Measurements from ENCODE around the gene DGKI.

Gene DGKI

DNA sequence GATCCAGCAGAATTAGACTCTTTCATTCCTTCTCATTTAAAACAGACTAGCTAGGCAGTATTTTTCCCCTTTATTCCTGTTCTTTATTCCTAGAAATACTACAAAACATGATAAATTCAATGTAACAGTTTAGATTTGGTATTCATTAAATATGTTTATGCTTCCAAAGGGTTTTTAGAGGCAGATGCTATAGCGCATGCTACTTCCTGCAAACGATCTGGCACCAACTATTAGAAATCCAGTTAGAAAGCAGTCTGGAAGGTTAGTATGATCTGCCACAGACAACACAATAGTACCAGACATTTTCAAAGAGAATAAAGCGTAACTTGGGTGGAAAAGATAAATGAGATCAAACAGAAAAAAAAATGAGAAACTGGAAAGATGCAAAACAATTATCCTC lies 439.7 kb downstream of the DGKI start:
- no peak overlapping the region for H3K4me2 ChIP-seq
- no peaks in the 10 kb centered on the region for H3K4me1 ChIP-seq
- no peaks in the 10 kb centered on the region for H3K9me3 ChIP-seq
- H3K27ac ChIP-seq, result no peak overlapping the region
- H3K36me3 ChIP-seq, result no peaks in the 10 kb centered on the region
- H4K20me1 ChIP-seq, result no peaks in the 10 kb centered on the region
- H3K27me3 ChIP-seq, result no peaks in the 10 kb centered on the region
- no peak for TF ChIP-seq Cebpa-rat (IDR thresholded peaks at IDR 0.05)
- no peak overlapping the region for H3K4me3 ChIP-seq
- no peak overlapping the region for H3K9ac ChIP-seq

DNA sequence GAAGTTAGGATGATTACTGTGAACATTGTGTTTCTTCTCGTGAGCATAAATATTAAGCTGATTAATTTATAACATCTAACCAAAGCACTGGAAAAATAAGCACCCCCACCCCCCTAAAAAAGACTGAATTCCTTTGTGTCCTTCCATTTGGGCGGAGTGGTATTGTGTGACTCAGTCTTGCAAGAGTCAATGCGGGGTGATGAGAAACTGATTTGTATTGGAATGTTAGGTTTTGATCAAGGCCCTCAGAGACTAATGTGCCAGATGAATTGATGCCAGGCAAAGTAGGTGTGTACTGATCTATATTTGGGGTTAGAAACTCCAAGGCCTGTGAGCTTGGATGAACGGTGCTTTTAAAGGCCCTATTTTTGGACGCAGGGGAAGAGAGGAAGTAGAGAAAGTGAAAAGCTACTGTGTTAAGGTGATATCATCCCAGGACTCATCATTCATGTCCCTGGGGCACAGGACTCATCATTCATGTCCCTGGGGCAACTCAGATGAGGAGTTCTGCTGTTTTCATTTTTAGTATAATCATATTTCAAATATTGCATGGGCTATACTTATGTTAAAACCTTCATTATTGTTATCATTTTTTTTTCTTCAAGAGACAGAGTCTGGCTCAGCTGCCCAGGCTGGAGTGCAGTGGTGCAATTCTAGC lies 442.0 kb downstream of the DGKI start:
- Histone ChIP-seq H4K20me1 (no peaks in the 10 kb centered on the region), H3K9ac (no peak overlapping the region), H3K4me2 (no peak overlapping the region), H3K36me3 (no peaks in the 10 kb centered on the region), H3K4me3 (no peak overlapping the region), H3K27ac (no peak overlapping the region), H3K9me3 (no peaks in the 10 kb centered on the region), H3K4me1 (no peaks in the 10 kb centered on the region), H3K27me3 (no peaks in the 10 kb centered on the region)
- no peak for TF ChIP-seq Cebpa-rat (IDR thresholded peaks at IDR 0.05)

DNA sequence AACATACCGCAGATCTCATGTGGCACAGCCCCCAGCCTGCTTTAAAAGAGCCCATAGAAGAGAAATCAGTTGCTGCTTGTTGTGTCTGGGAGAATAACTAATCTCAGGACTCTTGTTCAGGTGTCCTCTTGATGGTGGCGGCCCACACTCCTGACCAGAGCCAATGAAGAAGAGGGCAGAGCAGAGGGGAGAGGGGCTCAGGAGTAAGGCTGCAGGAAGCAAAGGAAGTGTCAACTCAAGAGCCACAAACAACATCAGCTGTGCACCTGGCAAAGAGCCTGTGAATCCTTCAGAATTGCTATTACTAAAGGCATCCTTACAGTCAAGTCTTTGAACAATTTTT lies 443.4 kb downstream of the DGKI start:
- TF ChIP-seq Cebpa-rat (IDR thresholded peaks at IDR 0.05), result no peak
- Histone ChIP-seq H3K27ac (no peak overlapping the region), H3K9me3 (no peaks in the 10 kb centered on the region), H3K9ac (no peak overlapping the region), H3K27me3 (no peaks in the 10 kb centered on the region), H4K20me1 (no peaks in the 10 kb centered on the region), H3K4me1 (no peaks in the 10 kb centered on the region), H3K4me3 (no peak overlapping the region), H3K36me3 (no peaks in the 10 kb centered on the region), H3K4me2 (no peak overlapping the region)

DNA sequence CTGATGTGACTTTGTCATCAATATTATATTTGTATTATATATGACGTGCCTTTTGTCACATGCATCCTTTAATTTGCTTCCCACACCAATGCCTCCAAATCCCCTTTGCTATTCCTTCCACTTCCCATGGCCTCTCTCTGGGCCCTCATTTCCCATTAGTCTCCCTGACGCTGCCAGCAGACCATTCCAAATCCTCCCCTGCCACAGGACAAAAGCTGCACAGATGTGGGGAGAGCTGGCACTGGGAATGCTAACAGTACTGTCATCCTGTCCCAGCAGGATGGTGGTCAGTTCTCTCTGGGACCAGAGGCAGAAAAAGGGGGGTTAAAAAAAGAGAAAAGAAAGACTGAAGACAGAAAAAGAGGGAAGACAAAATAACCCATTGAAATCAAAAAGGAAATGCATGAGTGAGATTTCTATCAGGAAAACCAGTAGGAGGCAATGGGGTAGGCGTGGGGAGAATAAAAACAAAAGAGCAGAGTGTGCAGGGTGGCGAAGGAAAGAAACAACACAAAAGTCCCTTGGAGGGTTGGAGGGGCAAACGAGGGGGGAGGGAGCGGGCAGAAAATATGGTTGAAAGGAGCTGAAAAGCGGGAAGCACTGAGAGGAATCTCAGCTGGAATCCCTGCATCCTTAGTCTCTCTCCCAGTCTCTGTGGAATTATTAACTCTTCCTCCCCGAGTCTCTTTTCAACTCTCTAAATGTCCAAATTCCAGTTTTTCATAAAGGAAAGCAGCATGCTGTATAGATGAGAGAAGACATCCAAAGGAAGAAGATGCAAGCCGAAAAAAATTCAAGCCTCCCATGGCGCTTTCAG lies 444.0 kb downstream of the DGKI start:
- H3K36me3 ChIP-seq, result no peaks in the 10 kb centered on the region
- H4K20me1 ChIP-seq, result no peaks in the 10 kb centered on the region
- no peak overlapping the region for H3K27ac ChIP-seq
- no peak overlapping the region for H3K4me3 ChIP-seq
- no peak overlapping the region for H3K9ac ChIP-seq
- no peaks in the 10 kb centered on the region for H3K9me3 ChIP-seq
- H3K4me2 ChIP-seq, result no peak overlapping the region
- H3K4me1 ChIP-seq, result no peaks in the 10 kb centered on the region
- TF ChIP-seq Cebpa-rat (IDR thresholded peaks at IDR 0.05), result no peak
- H3K27me3 ChIP-seq, result no peaks in the 10 kb centered on the region

- H3K27ac ChIP-seq, result no peak overlapping the region
- TF ChIP-seq Cebpa-rat (IDR thresholded peaks at IDR 0.05), result no peak
- no peak overlapping the region for H3K9ac ChIP-seq
- H4K20me1 ChIP-seq, result no peaks in the 10 kb centered on the region
- no peaks in the 10 kb centered on the region for H3K4me1 ChIP-seq
- H3K9me3 ChIP-seq, result no peaks in the 10 kb centered on the region
- no peak overlapping the region for H3K4me2 ChIP-seq
- no peaks in the 10 kb centered on the region for H3K27me3 ChIP-seq
- H3K36me3 ChIP-seq, result no peaks in the 10 kb centered on the region
- H3K4me3 ChIP-seq, result no peak overlapping the region
These were observed 446.6 kb downstream of the DGKI start for GRCh38 chr7:137399827-137400823.

DNA sequence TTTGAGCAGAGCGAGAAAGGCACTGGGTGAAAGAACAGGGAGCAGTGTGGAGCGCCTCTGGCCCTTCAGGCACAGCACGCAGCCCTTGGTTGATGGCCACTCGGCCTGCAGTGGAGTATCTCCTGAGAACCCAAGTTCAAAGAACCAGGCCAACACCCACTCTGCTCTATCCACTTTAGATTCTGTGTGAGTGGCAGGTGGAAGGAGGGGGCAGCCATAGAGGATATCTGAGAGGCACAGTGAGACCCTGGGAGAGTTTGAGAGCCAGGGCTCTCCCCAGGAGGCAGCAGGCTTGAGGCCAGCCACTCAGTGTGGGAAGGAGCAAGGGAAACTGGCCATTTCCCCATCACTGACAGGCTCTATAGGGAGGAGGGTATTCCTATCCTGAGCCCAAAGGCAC lies 450.7 kb downstream of the DGKI start:
- Histone ChIP-seq H3K27ac (no peak overlapping the region), H3K27me3 (no peaks in the 10 kb centered on the region), H3K4me1 (peaks cover 4% of the 10 kb centered on the region; the same call in 1 of the 2 replicates), H4K20me1 (no peaks in the 10 kb centered on the region), H3K9me3 (no peaks in the 10 kb centered on the region), H3K4me2 (no peak overlapping the region), H3K4me3 (no peak overlapping the region), H3K36me3 (no peaks in the 10 kb centered on the region), H3K9ac (no peak overlapping the region)
- TF ChIP-seq Cebpa-rat (IDR thresholded peaks at IDR 0.05), result no peak

- Histone ChIP-seq H3K9ac (no peak overlapping the region), H3K27ac (no peak overlapping the region), H4K20me1 (no peaks in the 10 kb centered on the region), H3K4me3 (no peak overlapping the region), H3K4me2 (no peak overlapping the region), H3K4me1 (peaks cover 4% of the 10 kb centered on the region; the same call in 1 of the 2 replicates), H3K27me3 (no peaks in the 10 kb centered on the region), H3K36me3 (no peaks in the 10 kb centered on the region), H3K9me3 (no peaks in the 10 kb centered on the region)
- TF ChIP-seq Cebpa-rat (IDR thresholded peaks at IDR 0.05), result no peak
These were observed 451.4 kb downstream of the DGKI start for GRCh38 chr7:137395420-137395819.

- no peak overlapping the region for H3K27ac ChIP-seq
- no peak overlapping the region for H3K4me2 ChIP-seq
- peaks cover 4% of the 10 kb centered on the region; the same call in 1 of the 2 replicates for H3K4me1 ChIP-seq
- H3K9me3 ChIP-seq, result no peaks in the 10 kb centered on the region
- H3K27me3 ChIP-seq, result no peaks in the 10 kb centered on the region
- H3K9ac ChIP-seq, result no peak overlapping the region
- no peaks in the 10 kb centered on the region for H4K20me1 ChIP-seq
- no peaks in the 10 kb centered on the region for H3K36me3 ChIP-seq
- TF ChIP-seq Cebpa-rat (IDR thresholded peaks at IDR 0.05), result no peak
- no peak overlapping the region for H3K4me3 ChIP-seq
These were observed 453.2 kb downstream of the DGKI start for GRCh38 chr7:137393570-137393969.

- Histone ChIP-seq H3K9ac (no peak overlapping the region), H3K4me2 (no peak overlapping the region), H3K36me3 (no peaks in the 10 kb centered on the region), H3K4me3 (no peak overlapping the region), H4K20me1 (no peaks in the 10 kb centered on the region), H3K27ac (no peak overlapping the region), H3K9me3 (no peaks in the 10 kb centered on the region), H3K4me1 (peaks cover 4% of the 10 kb centered on the region; the same call in 1 of the 2 replicates), H3K27me3 (no peaks in the 10 kb centered on the region)
- TF ChIP-seq Cebpa-rat (IDR thresholded peaks at IDR 0.05), result no peak
These were observed 456.7 kb downstream of the DGKI start for GRCh38 chr7:137390076-137390475.

All from BLaER1 (cell line).